Progenitor cell of endocrine pancreas (in vitro differentiated cells): Measurements from ENCODE around the gene PRMT3. TPM values are rescaled to one million over a fixed set of nuclear protein-coding genes. Genes with fewer than 3 reads are reported as not detected.
"Not testable (repeated sequence)": the region's sequence is repeated elsewhere in the genome, so short reads cannot be mapped to it uniquely, and the experiment has no call there.

Source experiments
- DNase-seq: peaks from one replicate; pipeline ENCODE4 v3.0.0; 2021; ENCODE audit warnings: low spot score; ENCODE audit not compliant: unreplicated experiment
- H3K27ac Mint-ChIP-seq: 2 replicates; pipeline ENCODE4 v1.8.0; 2021; ENCODE audit warnings: mild to moderate bottlenecking, moderate library complexity, mixed read lengths
- H3K27me3 Mint-ChIP-seq: 2 replicates; pipeline ENCODE4 v1.8.0; 2021; ENCODE audit warnings: mixed read lengths
- H3K36me3 Mint-ChIP-seq: 2 replicates; pipeline ENCODE4 v1.8.0; 2022; ENCODE audit warnings: mixed read lengths; ENCODE audit not compliant: insufficient read depth
- H3K4me1 Mint-ChIP-seq: 2 replicates; pipeline ENCODE4 v1.8.0; 2021; ENCODE audit warnings: low read depth, mixed read lengths
- H3K4me3 Mint-ChIP-seq: 2 replicates; pipeline ENCODE4 v1.8.0; 2021; ENCODE audit warnings: low read depth, mild to moderate bottlenecking, moderate library complexity, mixed read lengths
- H3K9me3 Mint-ChIP-seq: 2 replicates; pipeline ENCODE4 v1.8.0; 2021; ENCODE audit warnings: low read depth, mixed read lengths
- total RNA-seq: library from RNA; stranded (reverse); gene quantifications from 2 replicates; pipeline ENCODE4 v1.2.1, GENCODE V29; 2021
- TF ChIP-seq, protein P1 (sequence below): fragments of 200-600 bp; sonication (generic); IDR thresholded peaks from one replicate; pipeline ENCODE4 v1.5.0; 2021; ENCODE audit warnings: antibody characterized with exemption, mild to moderate bottlenecking; ENCODE audit not compliant: unreplicated experiment

The PRMT3 gene
- total RNA-seq, 1 donor from 2014 or later: 12.2 TPM

DNA sequence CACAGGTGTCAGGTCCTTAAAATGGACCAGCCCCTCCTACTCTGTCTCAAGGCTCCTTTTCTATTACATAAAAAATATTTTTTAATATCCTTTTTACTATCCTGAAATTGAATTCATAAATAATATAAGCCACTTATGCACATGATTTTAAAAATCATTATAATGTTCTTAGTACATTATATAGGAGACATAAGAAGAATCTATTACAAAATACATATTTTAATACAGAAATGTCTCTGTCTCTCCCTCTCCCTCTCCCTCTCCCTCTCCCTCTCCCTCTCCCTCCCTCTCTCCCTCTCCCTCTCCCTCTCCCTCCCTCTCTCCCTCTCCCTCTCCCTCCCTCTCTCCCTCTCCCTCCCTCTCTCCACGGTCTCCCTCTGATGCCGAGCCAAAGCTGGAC is 159.9 kb downstream of the PRMT3 start:
- H3K4me3 Mint-ChIP-seq: no peak overlapping the region
- H3K9me3 Mint-ChIP-seq: no peaks in the 10 kb centered on the region
- H3K4me1 Mint-ChIP-seq: peaks cover 7% of the 10 kb centered on the region
- H3K27me3 Mint-ChIP-seq: no peaks in the 10 kb centered on the region
- no peak for DNase-seq
- TF ChIP-seq, protein P1, sequence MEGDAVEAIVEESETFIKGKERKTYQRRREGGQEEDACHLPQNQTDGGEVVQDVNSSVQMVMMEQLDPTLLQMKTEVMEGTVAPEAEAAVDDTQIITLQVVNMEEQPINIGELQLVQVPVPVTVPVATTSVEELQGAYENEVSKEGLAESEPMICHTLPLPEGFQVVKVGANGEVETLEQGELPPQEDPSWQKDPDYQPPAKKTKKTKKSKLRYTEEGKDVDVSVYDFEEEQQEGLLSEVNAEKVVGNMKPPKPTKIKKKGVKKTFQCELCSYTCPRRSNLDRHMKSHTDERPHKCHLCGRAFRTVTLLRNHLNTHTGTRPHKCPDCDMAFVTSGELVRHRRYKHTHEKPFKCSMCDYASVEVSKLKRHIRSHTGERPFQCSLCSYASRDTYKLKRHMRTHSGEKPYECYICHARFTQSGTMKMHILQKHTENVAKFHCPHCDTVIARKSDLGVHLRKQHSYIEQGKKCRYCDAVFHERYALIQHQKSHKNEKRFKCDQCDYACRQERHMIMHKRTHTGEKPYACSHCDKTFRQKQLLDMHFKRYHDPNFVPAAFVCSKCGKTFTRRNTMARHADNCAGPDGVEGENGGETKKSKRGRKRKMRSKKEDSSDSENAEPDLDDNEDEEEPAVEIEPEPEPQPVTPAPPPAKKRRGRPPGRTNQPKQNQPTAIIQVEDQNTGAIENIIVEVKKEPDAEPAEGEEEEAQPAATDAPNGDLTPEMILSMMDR: no peak
- no peak overlapping the region for H3K27ac Mint-ChIP-seq
- H3K36me3 Mint-ChIP-seq: no peaks in the 10 kb centered on the region

DNA sequence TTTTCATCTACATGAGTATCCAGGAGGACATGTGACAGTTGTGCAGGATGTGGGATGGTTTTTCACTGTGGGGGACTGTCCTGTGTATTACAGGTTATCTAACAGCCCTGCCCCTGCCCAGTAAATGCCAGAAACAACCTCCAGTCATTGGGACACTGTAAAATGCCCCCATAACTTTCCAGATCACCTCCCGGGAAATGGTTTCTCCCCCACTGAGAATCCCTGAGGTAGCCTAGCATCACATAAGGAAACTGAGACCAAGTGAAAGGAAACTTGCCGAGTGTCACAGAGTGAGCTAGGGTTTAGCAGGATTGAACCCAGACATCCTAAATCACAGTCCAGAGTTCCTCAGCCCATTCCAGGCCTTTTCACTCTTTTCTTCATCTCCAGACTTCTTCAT is 163.6 kb downstream of the PRMT3 start:
- H3K4me1 Mint-ChIP-seq: no peaks in the 10 kb centered on the region
- TF ChIP-seq, protein P1: no peak
- H3K27me3 Mint-ChIP-seq: no peaks in the 10 kb centered on the region
- peaks cover 1% of the 10 kb centered on the region for H3K9me3 Mint-ChIP-seq
- no peaks in the 10 kb centered on the region for H3K36me3 Mint-ChIP-seq
- H3K27ac Mint-ChIP-seq: no peak overlapping the region
- no peak overlapping the region for H3K4me3 Mint-ChIP-seq
- DNase-seq: no peak

DNA sequence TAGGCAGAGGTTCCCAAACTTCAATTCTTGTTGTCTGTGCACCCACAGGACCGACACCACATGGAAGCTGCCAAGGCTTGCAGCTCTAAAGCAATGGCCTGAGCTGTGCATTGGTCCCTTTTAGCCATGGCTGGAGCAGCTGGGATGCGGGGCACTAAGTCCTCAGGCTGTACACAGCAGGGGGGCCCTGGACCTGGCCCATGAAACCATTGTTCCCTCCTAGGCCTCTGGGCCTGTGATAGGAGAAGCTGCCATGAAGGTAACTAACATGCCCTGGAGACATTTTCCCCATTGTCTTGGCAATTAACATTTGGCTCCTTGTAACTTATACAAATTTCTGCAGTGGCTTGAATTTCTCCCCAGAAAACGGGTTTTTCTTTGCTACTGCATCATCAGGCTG is 168.3 kb downstream of the PRMT3 start:
- no peak for DNase-seq
- no peaks in the 10 kb centered on the region for H3K27me3 Mint-ChIP-seq
- no peak overlapping the region for H3K27ac Mint-ChIP-seq
- no peaks in the 10 kb centered on the region for H3K36me3 Mint-ChIP-seq
- H3K4me3 Mint-ChIP-seq: no peak overlapping the region
- TF ChIP-seq, protein P1: no peak
- H3K9me3 Mint-ChIP-seq: peaks cover 7% of the 10 kb centered on the region
- H3K4me1 Mint-ChIP-seq: no peaks in the 10 kb centered on the region

DNA sequence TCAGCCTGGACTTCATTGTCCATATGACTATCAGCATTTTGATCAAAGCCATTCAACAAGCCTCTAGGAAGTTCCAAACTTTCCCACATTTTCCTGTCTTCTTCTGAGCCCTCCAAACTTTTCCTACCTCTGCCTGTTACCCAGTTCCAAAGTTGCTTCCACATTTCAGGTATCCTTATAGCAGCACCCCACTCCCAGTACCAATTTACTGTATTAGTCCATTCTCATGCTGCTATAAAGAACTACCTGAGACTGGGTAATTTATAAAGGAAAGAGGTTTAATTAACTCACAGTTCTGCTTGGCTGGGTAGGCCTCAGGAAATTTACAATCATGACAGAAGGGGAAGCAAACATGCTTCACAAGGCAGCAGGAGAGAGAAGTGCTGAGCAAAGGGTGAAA is 168.9 kb downstream of the PRMT3 start:
- H3K4me1 Mint-ChIP-seq, DNase-seq, H3K36me3 Mint-ChIP-seq, H3K4me3 Mint-ChIP-seq, H3K27ac Mint-ChIP-seq, H3K9me3 Mint-ChIP-seq, H3K27me3 Mint-ChIP-seq: not testable (repeated sequence)

DNA sequence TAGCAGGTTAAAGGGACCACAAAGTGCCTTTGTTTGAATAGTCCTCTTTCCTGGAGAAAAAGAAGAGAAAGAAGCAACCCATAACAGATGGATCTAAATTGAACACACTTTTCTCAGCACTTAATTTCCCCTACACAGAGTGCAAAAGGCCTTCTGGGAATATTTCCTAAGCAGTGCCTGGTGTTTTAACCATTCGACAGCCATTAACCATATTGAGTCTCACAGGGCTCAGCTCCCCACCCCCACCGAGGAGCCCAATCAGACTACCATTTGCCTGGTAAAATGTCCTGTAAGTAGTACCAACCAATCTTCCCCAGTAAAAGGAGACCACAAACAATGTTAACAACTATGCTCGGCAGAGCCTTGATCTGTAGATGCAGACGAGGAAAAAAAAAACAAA is 171.2 kb downstream of the PRMT3 start:
- Mint-ChIP-seq H3K36me3 (no peaks in the 10 kb centered on the region), H3K4me1 (no peaks in the 10 kb centered on the region), H3K9me3 (peaks cover 7% of the 10 kb centered on the region), H3K27ac (no peak overlapping the region), H3K27me3 (no peaks in the 10 kb centered on the region), H3K4me3 (no peak overlapping the region)
- no peak for DNase-seq
- TF ChIP-seq, protein P1: no peak

Other genes with a start within 250 kb of the PRMT3 start
- not detected in 2 replicates for gene DBX1, start 227.2 kb upstream of the PRMT3 start, total RNA-seq
- gene HTATIP2, start 24.0 kb upstream of the PRMT3 start, total RNA-seq: 21.4 and 22.2 TPM in 2 replicates
- not detected in 2 replicates for gene SLC6A5, start 211.9 kb downstream of the PRMT3 start, total RNA-seq